NOMO-1 treated with dmso at 0.1 percent for 144 hours (cell line): ENCODE data around the gene BANP.
"Not testable (repeated sequence)": the region's sequence is repeated elsewhere in the genome, so short reads cannot be mapped to it uniquely, and the experiment has no call there.

ENCODE experiments used
- DNase-seq: peaks from one replicate; lab custom pipeline; 2025; ENCODE audit not compliant: unreplicated experiment; lab: John Stamatoyannopoulos, UW

Gene BANP

DNA sequence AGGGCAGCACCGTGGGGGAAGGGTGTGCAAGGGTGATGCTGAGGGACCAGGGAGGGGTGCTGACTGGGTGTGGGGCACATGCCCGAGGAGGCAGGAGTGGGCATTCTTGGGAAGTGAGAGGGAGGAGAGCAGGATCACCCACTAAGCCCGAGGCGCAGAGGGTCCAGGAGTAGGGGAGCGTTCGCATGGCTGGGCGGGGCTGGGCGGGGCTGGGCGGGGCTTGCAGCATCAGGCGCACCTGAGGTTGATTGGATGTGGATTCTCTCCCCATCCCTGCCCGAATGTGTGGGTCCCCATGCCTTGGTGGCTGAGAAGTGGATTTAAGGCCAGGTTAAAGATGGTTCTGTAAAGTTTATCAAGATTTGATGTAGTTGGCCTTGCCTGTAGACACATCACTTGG lies 14.2 kb downstream of the BANP start:
- no peak for DNase-seq

DNA sequence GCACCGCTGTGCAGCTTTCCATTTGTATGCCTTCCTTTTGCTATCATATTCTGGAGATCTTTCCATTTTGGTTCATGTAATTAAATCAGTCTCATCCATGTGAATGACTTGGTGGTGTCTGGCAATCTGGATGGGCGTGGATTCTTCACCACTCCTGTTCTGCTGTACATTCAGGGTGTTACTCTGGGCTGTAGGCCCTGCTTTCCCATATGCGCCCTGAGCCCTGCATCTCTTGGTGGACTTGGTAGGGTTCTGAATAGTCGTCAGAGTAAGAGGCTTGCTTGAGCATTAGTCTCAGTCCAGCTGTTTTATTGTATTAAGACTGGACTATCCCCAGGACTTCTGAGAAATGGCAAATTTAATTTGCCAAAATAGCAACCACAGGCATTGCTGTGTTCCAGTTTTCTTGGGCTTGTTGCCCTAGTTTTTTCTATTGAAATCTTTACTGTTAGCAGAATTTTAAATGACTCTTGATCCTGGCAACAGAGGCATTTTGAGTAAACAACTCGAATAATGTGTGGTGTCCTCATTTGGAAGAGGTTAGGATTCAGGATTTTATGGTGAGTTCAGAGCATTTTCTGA lies 14.9 kb downstream of the BANP start:
- DNase-seq, result no peak

DNA sequence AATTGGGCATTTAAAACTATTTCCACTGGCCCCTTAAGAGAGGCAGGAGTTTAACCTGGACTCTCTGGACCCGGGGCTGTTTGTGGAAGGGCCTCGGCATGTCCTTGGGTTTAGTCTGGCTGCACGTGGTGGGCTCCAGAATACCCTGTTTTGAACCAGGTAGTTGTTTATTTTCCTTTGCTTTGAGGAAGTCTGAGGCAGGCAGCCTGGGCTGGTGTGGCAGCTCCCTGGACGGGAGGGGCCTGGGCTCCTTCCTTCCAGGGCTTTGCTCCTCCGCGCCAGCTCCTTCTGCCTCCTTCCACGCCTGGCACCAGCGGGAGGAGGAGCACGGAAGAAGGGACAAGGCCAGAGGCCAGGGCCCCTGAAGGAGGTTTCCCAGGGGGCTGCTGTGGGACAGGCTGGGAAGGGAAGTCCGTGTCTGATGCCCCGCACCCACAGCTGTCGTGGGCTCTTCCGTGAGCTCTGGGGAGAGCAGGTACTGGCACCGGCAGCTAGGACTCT lies 15.5 kb downstream of the BANP start:
- DNase-seq, result no peak

DNA sequence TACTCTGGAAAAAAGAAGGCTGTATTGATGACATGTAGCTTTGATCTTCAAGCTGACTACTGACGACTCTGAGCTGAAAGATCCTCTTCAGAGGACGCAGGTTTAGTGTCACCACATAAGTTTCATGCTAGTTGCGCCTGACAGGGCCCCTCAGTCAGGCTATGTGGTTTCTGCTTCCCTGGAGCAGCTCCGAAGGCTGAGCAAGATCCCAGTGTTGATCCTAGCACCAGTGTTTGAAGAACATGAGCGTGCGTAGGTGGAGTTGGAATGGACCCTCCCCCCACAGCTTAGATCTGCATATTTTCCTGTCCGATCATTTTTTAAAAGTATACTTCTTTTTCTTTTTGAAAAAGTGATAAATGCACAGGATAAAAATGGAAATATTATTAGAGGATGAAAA lies 17.3 kb downstream of the BANP start:
- DNase-seq, result no peak

DNA sequence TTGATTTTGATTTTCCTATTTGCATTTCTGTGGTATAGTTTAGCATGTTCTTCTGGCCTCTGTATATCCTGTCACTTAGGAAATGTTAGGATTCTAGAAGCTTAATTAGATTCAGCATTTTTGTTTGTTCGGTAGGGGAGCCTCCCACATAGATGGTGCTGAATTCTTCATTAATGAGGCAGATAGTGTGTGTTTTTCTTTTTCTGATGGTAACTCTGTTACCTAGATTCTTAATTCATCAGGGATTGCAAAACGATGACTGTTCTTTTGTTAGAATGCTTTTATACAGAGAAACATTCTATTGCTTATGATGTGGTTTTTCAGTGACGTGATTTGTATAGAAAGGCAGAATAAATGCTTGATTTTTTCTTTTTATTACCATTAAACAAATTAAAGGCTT lies 19.0 kb downstream of the BANP start:
- DNase-seq, result no peak

DNA sequence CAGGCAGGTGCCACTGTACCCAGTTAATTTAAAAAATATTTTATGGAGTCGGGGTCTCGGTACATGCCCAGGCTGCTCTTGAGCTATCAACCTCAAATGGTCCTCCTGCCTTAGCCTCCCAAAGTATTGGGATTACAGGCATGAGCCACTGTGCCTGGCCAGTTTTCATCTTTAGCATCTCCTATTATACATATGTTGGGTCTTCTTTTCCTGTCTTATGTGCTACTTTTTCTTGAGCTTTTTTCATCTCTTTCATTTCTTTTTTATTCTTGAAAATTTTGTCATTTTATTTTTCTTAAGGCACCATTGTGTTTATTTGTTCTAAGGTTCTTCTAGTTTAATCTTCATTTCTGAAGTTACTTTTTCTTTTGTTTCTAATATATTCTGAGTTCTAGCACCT lies 20.7 kb downstream of the BANP start:
- DNase-seq, result no peak

DNA sequence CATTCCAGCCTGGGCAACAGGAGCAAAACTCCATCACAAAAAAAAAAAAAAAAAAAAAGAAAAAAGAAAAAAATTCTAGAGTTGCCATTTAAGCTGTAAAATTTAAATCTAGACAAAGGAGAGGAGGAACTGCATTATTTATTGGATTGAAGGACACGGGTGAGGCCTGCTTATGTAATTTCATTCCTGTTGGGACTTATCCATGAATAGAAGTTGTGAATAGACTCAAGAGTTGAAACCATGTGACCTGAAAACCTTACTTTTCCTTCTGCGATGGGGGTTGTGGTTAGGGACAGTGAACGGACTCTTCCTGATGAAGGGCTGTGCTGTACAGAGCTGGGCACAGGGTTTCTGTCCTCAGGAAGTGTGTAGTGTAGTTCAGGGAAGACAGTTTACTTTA lies 22.5 kb downstream of the BANP start:
- no peak for DNase-seq

DNA sequence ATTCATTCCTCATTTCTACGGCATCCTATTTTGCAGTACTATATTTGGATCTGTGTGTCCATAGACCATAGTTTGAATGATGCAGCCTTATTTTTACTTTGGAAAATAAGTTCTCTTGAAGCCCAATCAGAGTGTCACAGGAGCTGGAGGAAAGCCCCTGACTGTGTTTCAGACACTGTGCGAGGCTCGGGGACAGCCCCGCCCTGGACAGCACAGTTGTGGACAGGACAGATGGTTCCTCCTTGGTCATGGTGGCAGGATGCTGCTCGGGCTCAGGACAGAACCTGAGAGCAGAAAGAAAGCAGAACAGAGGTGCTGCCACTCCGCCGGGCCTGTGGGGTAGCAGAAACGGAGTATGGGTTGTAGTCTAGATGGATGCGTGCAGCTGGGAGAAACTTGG lies 22.9 kb downstream of the BANP start:
- no peak for DNase-seq

DNA sequence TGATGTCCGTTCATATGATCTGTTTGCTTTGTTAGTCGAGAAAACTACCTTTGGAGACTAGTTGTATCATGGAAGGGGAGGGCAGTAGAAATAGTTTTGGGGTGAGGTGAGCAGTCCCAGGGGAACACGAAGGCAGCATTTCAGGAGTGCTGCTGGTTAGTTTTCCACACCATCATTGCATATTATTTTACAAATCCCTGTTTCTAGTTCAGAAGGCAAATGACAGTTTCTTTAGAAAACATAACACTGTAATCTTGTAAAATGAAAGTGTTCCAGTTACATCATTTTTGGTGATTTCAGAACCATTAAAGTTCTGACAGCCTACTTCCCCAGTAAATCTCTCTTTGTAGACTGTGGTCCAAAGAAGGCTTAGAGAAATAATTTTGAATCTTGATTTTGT lies 25.4 kb downstream of the BANP start:
- DNase-seq, result no peak

DNA sequence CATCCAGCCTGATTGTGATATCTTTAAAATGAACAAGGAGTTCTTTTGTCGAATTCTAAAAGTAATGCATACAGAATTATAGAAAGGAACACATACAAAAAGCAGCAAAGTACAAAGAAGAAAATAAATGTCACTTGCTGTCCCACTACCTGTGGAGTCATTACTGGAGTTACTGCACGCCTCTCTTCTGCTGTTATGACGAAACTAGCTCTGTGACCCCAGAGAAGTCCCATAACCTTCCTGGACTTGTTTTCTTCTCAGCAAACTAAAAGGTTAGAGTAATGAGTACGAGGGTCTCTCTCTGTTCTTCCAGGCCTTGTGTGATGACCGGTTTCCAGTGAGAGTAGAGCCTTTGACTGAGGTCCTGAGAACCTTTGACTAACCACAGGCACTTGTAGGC lies 26.9 kb downstream of the BANP start:
- no peak for DNase-seq

DNA sequence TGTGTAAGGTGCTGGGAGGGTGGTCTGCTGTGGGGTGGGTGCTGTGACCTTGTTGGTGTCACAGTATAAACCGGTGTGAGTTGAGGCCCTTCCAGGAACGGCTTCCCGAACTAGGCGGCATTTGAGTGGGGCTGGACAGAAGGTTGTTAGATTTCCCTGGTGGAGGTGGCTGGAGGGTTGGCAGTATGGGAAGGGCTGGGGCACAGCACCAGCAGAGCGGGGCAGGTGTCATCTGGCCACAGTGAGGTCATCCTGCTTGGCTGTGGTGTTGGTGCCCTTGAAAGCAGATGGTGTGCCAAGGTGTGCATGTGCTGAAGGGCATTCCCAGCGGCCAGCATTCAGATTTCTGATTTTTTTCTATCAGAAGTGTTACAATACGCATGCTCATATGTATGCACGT lies 28.1 kb downstream of the BANP start:
- DNase-seq, result no peak

DNA sequence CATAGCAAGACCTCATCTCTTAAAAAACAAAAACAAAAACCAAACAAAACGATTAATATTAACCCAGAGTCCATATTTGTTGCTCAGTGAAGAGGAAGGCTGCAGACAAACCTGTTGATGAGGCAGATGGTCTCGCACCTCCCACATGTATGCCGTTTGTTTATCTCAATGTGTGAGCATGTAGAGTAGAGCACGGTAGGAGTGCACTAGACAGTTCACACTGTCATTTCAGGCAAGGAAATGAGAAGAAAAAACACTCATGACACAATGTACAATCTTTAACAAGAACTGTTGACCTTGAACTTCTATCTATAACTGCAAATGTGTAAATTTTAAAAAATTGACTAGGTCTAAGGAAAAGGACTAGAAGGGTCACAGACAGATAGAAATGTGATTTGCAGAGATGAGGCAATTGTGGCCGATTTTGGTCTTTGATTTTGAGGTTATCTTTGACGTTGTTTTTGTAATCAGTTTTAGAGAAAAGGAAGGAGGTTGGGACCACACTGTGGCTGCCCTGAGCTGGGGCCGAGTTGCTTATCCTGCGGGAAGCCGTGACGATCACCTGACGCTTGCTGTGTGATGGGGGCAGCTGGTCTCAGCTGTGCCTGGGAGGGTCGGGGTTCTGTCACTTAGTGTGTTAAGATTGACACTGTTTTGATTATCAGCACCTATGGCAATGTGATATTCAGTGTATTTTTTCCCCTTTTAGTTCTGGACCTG lies 28.8 kb downstream of the BANP start:
- not testable (repeated sequence) for DNase-seq

DNA sequence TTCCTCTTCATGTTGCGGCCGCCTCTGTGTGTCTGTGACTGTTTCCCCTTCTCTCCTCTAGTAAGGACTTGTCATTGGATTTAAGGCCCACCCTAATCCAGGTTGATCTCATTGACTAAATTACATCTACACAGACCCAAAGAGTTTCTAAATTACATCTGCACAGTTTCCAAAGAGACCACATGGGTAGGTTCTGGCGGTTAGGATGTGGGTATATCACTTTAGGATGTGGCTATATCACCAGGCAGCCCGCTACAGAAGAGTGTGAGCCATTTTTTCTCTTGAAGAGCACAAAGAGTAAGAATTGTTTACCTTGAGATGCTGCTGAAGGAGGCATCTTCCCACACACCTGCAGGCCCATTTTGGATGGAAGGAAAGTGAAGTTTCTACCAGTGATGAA lies 30.1 kb downstream of the BANP start:
- DNase-seq, result not testable (repeated sequence)

DNA sequence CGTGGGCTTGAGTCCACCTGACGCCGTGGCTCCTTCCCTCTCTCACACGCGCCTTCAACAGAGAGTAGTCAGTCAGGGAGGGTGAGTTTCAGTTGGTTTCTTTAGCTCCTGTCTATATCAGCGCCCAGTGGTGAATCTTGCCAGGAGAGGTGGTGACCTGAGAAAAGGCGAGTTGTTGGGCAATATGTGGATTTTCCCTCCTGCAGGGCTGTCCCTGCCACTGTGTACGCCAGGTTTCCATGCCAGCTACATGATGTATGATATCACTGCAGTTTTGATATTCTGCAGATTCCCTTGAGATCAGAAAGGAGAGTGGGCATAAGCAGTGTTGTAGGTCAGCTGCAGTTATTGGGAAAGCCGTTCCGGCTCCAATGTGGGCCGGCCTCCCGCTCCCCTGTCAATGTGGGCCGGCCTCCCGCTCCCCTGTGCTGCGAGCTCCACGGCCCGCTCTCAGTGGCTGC lies 31.4 kb downstream of the BANP start:
- no peak for DNase-seq

DNA sequence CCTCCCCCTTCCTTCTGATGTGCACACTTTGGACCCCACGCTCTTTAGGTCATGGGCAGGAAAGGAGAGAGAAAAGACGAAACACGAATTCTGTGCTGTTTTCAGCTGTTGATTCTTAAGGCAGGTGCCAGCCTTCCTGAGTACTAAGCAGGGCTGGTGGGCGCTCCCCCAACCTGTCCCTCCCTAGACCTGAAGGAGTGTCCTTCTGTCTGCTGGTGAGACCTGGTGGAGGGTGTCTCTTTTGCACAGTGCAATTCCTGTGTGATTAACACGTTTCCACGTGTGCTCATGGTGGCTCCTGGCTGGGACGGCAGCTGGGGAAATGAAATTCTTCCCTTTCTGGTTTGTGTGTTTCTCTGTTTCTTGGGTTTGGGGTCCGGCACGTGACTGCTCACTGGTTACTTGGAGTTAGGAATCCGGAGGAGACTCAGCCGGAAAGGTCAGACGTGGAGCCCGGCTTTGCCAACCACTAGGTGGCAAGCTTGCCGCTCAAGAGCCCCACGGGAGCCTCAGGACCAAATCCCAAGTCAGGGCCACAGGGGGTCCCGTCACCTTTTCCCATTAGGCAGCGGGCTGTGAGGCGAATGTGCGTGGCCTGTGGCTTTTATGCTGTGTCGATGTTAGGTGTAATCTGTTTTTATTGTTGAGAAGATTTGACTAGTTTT lies 32.0 kb downstream of the BANP start:
- not testable (repeated sequence) for DNase-seq

DNA sequence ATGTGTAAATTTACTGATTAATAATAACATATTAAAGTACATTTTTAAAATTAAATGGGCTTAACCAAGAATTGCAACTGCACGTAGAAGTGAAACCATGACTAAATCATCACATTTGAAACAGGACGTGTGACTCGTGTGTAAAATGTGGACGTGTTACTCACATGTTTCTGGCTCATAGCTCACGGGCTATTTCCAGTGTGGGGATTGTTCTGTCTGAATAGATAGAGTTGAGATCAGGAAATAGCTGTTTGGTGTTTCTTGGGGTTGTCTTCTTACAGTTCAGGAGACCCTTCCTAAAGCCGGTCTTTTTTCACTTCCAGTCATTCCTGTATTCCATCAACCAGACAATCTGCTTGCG lies 32.5 kb downstream of the BANP start:
- not testable (repeated sequence) for DNase-seq

DNA sequence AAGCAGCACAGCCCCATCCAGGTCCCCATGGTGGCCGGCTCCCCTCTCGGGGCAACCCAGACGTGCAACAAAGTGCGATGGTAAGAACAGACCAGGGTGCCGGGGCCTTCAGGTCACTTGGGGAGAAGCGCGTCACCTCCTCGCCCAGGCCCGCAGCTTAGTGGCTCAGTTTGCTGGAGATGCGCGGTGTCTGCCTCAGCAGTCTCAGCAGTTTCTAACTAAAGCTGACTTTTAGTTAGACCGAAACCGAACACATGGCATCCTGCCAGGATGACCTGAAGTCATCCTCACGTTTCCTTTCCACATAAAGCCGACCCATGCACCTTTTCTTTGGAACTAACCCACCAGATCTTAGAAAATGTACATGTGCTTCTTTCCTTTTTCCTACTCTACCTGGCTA lies 32.9 kb downstream of the BANP start:
- DNase-seq, result not testable (repeated sequence)

DNA sequence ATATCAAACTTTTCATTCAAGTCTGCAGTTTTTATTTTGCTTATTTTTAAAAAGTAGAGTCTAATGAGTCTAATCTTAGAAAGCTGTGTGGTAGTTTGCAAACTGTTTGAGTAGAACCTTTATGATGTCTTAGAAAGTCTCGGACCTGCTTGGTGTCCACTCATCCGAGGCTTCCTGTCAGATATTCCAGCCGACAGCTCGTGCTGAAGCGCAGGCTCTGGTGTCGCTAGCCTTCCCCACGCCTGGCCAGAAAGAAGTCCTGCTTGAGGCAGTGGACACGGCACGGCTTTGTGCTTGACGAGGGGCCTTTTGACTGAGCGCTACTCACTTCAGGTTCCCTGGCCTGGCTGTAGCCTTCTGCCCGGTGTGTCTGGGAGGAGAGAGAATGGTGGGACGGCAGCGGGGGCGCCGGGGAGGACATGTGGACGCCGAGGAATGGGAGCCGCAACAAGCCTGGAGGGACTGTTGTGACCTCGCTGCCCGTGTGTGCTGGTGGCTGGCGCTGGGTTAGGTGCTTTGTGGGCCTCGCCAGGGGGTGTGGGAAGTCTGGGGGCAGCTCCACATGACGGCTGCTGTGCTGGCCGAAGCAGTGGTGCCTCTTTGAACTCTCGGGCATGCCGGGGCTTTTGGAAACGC lies 33.5 kb downstream of the BANP start:
- no peak for DNase-seq

DNA sequence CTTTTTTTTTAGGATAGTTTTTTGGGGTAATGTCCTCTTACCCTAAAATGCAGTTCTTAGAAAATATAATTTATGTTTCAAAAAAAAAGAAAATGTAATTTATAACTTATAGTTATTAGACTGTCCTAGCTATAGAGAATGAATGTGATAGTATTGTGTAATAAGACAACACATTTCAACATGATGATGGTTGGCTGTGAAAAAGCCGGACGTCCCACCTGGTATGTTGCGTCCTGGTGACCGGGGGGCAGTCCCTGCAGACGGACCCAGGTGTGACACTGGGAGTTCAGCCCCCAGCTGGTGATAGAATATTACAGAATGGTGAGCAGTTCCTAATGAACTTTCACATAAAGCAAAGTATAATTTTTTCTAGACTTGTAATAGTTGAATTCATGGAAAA lies 34.3 kb downstream of the BANP start:
- DNase-seq, result not testable (repeated sequence)

DNA sequence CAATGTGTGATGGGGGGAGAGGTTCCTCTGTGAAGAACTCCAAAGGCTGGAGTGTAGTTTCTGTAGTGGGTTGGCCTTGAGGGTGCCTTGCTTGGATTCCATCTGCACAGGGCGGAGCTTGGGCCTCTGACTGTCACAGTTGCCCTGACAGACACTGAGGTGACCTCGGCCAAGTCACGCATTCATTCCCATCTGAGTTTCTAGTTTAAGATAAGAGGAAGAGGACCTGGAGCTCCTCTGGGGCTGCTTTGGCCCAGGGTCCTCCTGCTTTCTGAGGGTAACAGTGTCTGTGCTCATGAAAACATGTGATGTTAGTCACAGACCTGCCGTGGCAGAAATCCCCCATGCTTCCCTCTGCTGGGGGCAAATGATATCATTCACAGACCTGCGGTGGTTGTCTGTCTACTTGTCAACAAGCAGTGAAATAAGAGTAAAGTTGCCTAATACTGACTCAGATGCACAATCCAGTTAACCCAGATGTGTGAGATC lies 35.2 kb downstream of the BANP start:
- not testable (repeated sequence) for DNase-seq

DNA sequence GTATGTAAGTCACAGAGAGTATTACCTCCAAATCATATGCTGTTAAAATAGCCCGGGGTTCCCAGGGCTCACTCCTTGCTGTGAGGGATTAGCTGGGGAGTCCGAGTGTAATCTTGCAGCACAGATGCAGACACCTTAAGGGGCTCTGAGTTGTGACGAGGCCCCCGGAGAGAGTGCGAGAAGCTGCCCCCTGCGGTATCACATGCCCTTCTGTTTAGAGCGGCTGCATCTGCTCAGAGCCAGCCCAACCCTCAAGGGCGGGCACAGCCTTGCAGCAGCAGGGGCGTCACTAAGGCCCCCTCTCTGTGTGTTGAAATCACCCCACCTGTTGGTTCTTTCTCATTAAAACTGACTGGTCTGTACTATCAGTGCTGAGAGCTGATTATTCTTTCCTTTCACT lies 37.4 kb downstream of the BANP start:
- DNase-seq, result not testable (repeated sequence)

DNA sequence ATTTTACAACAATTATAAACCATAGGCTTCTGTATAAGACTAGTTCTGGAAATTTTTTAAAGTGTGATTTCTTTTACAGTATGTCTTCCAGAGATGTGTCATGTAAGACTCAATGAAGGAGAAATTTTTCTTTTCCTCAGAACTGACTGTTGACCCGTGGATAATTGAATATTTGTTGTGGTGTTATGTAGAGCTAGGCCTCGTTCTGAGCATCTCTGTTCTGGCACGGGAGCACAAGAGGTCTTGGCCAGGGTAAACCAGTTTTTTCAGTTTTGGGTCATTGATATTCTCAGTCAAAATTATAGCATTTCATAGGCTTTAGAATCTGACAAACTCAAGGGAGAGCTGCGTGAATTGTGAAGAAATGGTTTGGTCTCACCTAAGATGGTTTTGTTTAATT lies 39.0 kb downstream of the BANP start:
- DNase-seq, result not testable (repeated sequence)
